SH-SY5Y (cell line): Measurements from ENCODE around the gene DPH3.

ENCODE experiments used
- GATA2 ChIP-seq: IDR thresholded peaks from 2 replicates; pipeline ENCODE4 v1.6.1; 2011; ENCODE audit warnings: mild to moderate bottlenecking, low read depth, low read length
- GATA3 ChIP-seq: IDR thresholded peaks from 2 replicates; pipeline ENCODE4 v1.6.1; 2011; ENCODE audit warnings: low read depth, mild to moderate bottlenecking, low read length, moderate library complexity

GRCh38 chr3:16249336-16249735 lies 15.4 kb downstream of the DPH3 start:
- TF ChIP-seq GATA2 (no peak), GATA3 (no peak)
